Amniotic epithelial cell (primary cell): ENCODE data around the gene CLMN.

ENCODE experiments used
- DNase-seq: peaks from one replicate; pipeline ENCODE4 v3.0.0-alpha.2; 2010; ENCODE audit warnings: low read depth

CLMN gene

GRCh38 chr14:95261616-95262510 lies 57.8 kb downstream of the CLMN start:
- no peak for DNase-seq

- DNase-seq = peak; percentile 56
Measured at GRCh38 chr14:95260537-95261361, 59.0 kb downstream of the CLMN start.

- no peak for DNase-seq
Measured at GRCh38 chr14:95258754-95259593, 60.7 kb downstream of the CLMN start.

- no peak for DNase-seq
Measured at GRCh38 chr14:95258156-95258555, 61.6 kb downstream of the CLMN start.

- no peak for DNase-seq
Measured at GRCh38 chr14:95257521-95257920, 62.2 kb downstream of the CLMN start.

GRCh38 chr14:95256776-95257060 lies 63.0 kb downstream of the CLMN start:
- DNase-seq = no peak

- no peak for DNase-seq
Measured at GRCh38 chr14:95256002-95256775, 63.5 kb downstream of the CLMN start.

GRCh38 chr14:95255487-95255886 lies 64.2 kb downstream of the CLMN start:
- DNase-seq = peak; percentile 82

- no peak for DNase-seq
Measured at GRCh38 chr14:95255013-95255412, 64.7 kb downstream of the CLMN start.

- no peak for DNase-seq
Measured at GRCh38 chr14:95254288-95254687, 65.4 kb downstream of the CLMN start.

GRCh38 chr14:95253039-95253630 lies 66.6 kb downstream of the CLMN start:
- DNase-seq = no peak

- no peak for DNase-seq
Measured at GRCh38 chr14:95252219-95252618, 67.5 kb downstream of the CLMN start.

GRCh38 chr14:95250936-95251335 lies 68.8 kb downstream of the CLMN start:
- DNase-seq = no peak

GRCh38 chr14:95250140-95250769 lies 69.5 kb downstream of the CLMN start:
- DNase-seq = no peak

- DNase-seq = no peak
Measured at GRCh38 chr14:95248432-95248831, 71.3 kb downstream of the CLMN start.

GRCh38 chr14:95246870-95247269 lies 72.8 kb downstream of the CLMN start:
- no peak for DNase-seq

- no peak for DNase-seq
Measured at GRCh38 chr14:95245334-95245733, 74.4 kb downstream of the CLMN start.

GRCh38 chr14:95244587-95244986 lies 75.1 kb downstream of the CLMN start:
- no peak for DNase-seq

GRCh38 chr14:95242870-95243269 lies 76.8 kb downstream of the CLMN start:
- no peak for DNase-seq
